K562 (cell line): Measurements from ENCODE around the gene FXYD1. TPM values are rescaled to one million over a fixed set of nuclear protein-coding genes. Genes with fewer than 3 reads are reported as not detected.

Source experiments
- CSDE1 ChIP-seq, 2 experiments: fragments of 450-650 bp; IDR thresholded peaks; 2 replicates each; pipeline ENCODE4 v1.6.1; 2016; ENCODE audit warnings: mild to moderate bottlenecking in 1 of 2
- CTBP1 ChIP-seq: fragments of 450-650 bp; IDR thresholded peaks from 2 replicates; pipeline ENCODE4 v1.6.1; 2016; ENCODE audit warnings: borderline replicate concordance
- ESRRA ChIP-seq: fragments of 450-650 bp; IDR thresholded peaks from 2 replicates; pipeline ENCODE4 v1.6.1; 2014; ENCODE audit warnings: low read depth, mild to moderate bottlenecking, moderate library complexity, borderline replicate concordance
- FOSL1 ChIP-seq: fragments of 200-800 bp; sonication (Bioruptor generic); conservative IDR thresholded peaks from 2 replicates; pipeline ENCODE4 v1.6.1; 2016; ENCODE audit warnings: missing genetic modification characterization, missing compliant biosample characterization
- FOXK2 ChIP-seq, 2 experiments: fragments of 450-650 bp; IDR thresholded peaks in 1 of 2; conservative IDR thresholded peaks in 1 of 2; 2 replicates each; pipeline ENCODE4 v1.6.1; 2016; ENCODE audit warnings: low read depth in 2 of 2, mild to moderate bottlenecking in 1 of 2
- HMBOX1 ChIP-seq: sonication (generic); IDR thresholded peaks from 2 replicates; pipeline ENCODE4 v1.6.1; 2016
- L3MBTL2 ChIP-seq: fragments of 450-650 bp; IDR thresholded peaks from 2 replicates; pipeline ENCODE4 v1.6.1; 2016; ENCODE audit warnings: mild to moderate bottlenecking, moderate library complexity
- MBD2 ChIP-seq: sonication (generic); IDR thresholded peaks from 2 replicates; pipeline ENCODE4 v1.6.1; 2016; ENCODE audit warnings: low read depth, borderline replicate concordance
- NFIC ChIP-seq: fragments of 450-650 bp; IDR thresholded peaks from 2 replicates; pipeline ENCODE4 v1.6.1; 2017; ENCODE audit warnings: mild to moderate bottlenecking, inconsistent platforms
- NFXL1 ChIP-seq: fragments of 450-650 bp; formaldehyde crosslinking; IDR thresholded peaks from 2 replicates; pipeline ENCODE4 v1.4.0; 2021; ENCODE audit warnings: mild to moderate bottlenecking
- RBM34 ChIP-seq: fragments of 200-400 bp; formaldehyde crosslinking; IDR thresholded peaks from 2 replicates; pipeline ENCODE4 v1.6.1; 2018; ENCODE audit warnings: low read length, borderline replicate concordance; ENCODE audit not compliant: insufficient read depth
- SMAD2 ChIP-seq: fragments of 150-350 bp; IDR thresholded peaks from 2 replicates; pipeline ENCODE4 v1.6.1; 2014; ENCODE audit warnings: low read depth, mild to moderate bottlenecking, low read length
- STAG1 ChIP-seq: sonication (generic); formaldehyde crosslinking; IDR thresholded peaks from 2 replicates; pipeline ENCODE4 v1.5.0; 2020; ENCODE audit warnings: missing genetic modification reagents, borderline replicate concordance
- STAT5B ChIP-seq: fragments of 250-450 bp; sonication (Bioruptor Pico); IDR thresholded peaks from 2 replicates; pipeline ENCODE4 v1.8.0; 2021; ENCODE audit warnings: mild to moderate bottlenecking, inconsistent platforms
- TFAP4 ChIP-seq: sonication (generic); formaldehyde crosslinking; IDR thresholded peaks from 2 replicates; pipeline ENCODE4 v1.8.0; 2022; ENCODE audit warnings: missing genetic modification reagents, mild to moderate bottlenecking, moderate library complexity, borderline replicate concordance
- USF2 ChIP-seq: sonication (generic); formaldehyde crosslinking; IDR thresholded peaks from 2 replicates; pipeline ENCODE4 v1.5.0; 2020; ENCODE audit warnings: missing genetic modification reagents
- ZBTB2 ChIP-seq: fragments of 450-650 bp; IDR thresholded peaks from 2 replicates; pipeline ENCODE4 v1.6.1; 2016; ENCODE audit warnings: antibody characterized with exemption
- ZMIZ1 ChIP-seq, 2 experiments: fragments of 150-350 bp in 1 of 2; IDR thresholded peaks; 2 replicates each; pipeline ENCODE4 v1.6.1; 2012 to 2016; ENCODE audit warnings: low read depth in 2 of 2, low read length in 2 of 2, mild to moderate bottlenecking in 1 of 2, moderate library complexity in 1 of 2
- ZNF239 ChIP-seq: fragments of 250-450 bp; sonication (Bioruptor Pico); IDR thresholded peaks from 2 replicates; pipeline ENCODE4 v1.4.0; 2020; ENCODE audit warnings: mild to moderate bottlenecking
- ZNF316 ChIP-seq: fragments of 450-650 bp; IDR thresholded peaks from 2 replicates; pipeline ENCODE4 v1.6.1; 2016
- ZNF561 ChIP-seq: fragments of 450-650 bp; formaldehyde crosslinking; conservative IDR thresholded peaks from 2 replicates; pipeline ENCODE4 v1.4.0; 2020; ENCODE audit warnings: mild to moderate bottlenecking, moderate library complexity
- polyA plus RNA-seq, 8 experiments: library from polyadenylated mRNA; depleted of rRNA in 4 of 8; stranded (reverse) in 5 of 8; unstranded in 3 of 8; fragments of >200 nt; fragmentation: Nextera tagmentation in 2 of 8; fragmentation: Illumina TruSeq in 1 of 8; extraction: Ambion mirVana in 2 of 8; extraction: Trizol in 1 of 8; gene quantifications; 2 replicates each; pipeline versions ENCODE4 v1.2.1 to v1.2.3, GENCODE V29; 2011 to 2014; ENCODE audit warnings: inconsistent platforms in 1 of 8, missing spikeins in 1 of 8
- total RNA-seq, 7 experiments: library from RNA; depleted of rRNA in 6 of 7; stranded (reverse); fragments of >200 nt in 6 of 7; fragmentation: Illumina TruSeq in 2 of 7; extraction: Trizol in 2 of 7; gene quantifications; 2 replicates each; pipeline versions ENCODE4 v1.2.1 to v1.2.3, GENCODE V29; 2011 to 2021; ENCODE audit warnings: low replicate concordance in 1 of 7

The FXYD1 gene
- total and polyA plus RNA-seq, 9 of the 15 experiments (the other 6 are each of a cell fraction or from before 2014, with no cell fraction given) = 0.40 to 3.2 (median 1.8) TPM; not detected in 3

- TF ChIP-seq FOXK2 (conservative IDR thresholded peaks at IDR 0.05 in 1 of 2, IDR thresholded peaks at IDR 0.05 in 1 of 2; ENCODE audit: low read depth in 2 of 2) (no peak; a peak in 1 of 4 replicates), ZNF561 (CRISPR knock-in tag) (no peak), ZNF239 (no peak), NFXL1 (no peak), RBM34 (no peak), FOSL1 (tag) (no peak), ESRRA (no peak), ZNF316 (peak; percentile 25; the same call in 1 of the 2 replicates), L3MBTL2 (no peak), ZMIZ1 (IDR thresholded peaks at IDR 0.05; ENCODE audit: low read depth in 2 of 2, low read length in 2 of 2) (no peak), MBD2 (no peak), CSDE1 (IDR thresholded peaks at IDR 0.05) (no peak; a peak in 1 of 4 replicates), ZBTB2 (peak; percentile 58), STAT5B (CRISPR knock-in tag) (no peak), CTBP1 (peak; percentile 81; the same call in 1 of the 2 replicates), USF2 (no peak), TFAP4 (CRISPR knock-in tag) (peak; percentile 32; the same call in 1 of the 2 replicates), HMBOX1 (no peak), SMAD2 (no peak), STAG1 (peak; percentile 13; the same call in 1 of the 2 replicates), NFIC (peak; percentile 30; the same call in 1 of the 2 replicates)
Measured at GRCh38 chr19:35105411-35106290, 33.0 kb upstream of the FXYD1 start (continued).
